Lower lobe of right lung (tissue), 2 donors: ENCODE measurements around the gene CLIC4. TPM values are rescaled to one million over a fixed set of nuclear protein-coding genes. Genes with fewer than 3 reads are reported as not detected.

Experiments
- ATAC-seq, 2 donors: fragments of 200-7000 bp; cut with Tn5 transposase; one replicate each; pipeline ENCODE4 v1.9.1; 2020 to 2022; ENCODE audit warnings: mild to moderate bottlenecking in 2 of 2, moderate library complexity in 2 of 2
- DNase-seq: peaks from one replicate; pipeline ENCODE4 v3.0.0-alpha.2; 2020
- H3K27ac ChIP-seq: fragments of 200-600 bp; one replicate; pipeline ENCODE4 v1.8.0; 2022
- H3K27me3 ChIP-seq: fragments of 200-600 bp; one replicate; pipeline ENCODE4 v1.8.0; 2022; ENCODE audit warnings: low read depth
- H3K36me3 ChIP-seq: fragments of 200-600 bp; one replicate; pipeline ENCODE4 v1.8.0; 2022; ENCODE audit warnings: mild to moderate bottlenecking
- H3K4me1 ChIP-seq: fragments of 200-600 bp; one replicate; pipeline ENCODE4 v1.8.0; 2022
- H3K4me3 ChIP-seq: fragments of 200-600 bp; one replicate; pipeline ENCODE4 v1.8.0; 2022; ENCODE audit warnings: mild to moderate bottlenecking
- H3K9me3 ChIP-seq: fragments of 200-600 bp; one replicate; pipeline ENCODE4 v1.8.0; 2022
- CTCF ChIP-seq: fragments of 200-600 bp; IDR thresholded peaks from one replicate; pipeline ENCODE4 v1.8.0; 2022; ENCODE audit warnings: antibody characterized with exemption, mild to moderate bottlenecking
- intact Hi-C: fragments of 100-400 bp; cut with DNase I; formaldehyde crosslinking; loops from one replicate; pipeline ENCODE4 v1.11.0; 2022
- total RNA-seq: library from RNA; stranded (reverse); fragmentation: NEBNext Ultra II Directional; extraction: Animal tissue kit (Norgen Biotek cat#: 25700); gene quantifications from one replicate; pipeline ENCODE4 v1.2.1, GENCODE V29; 2021
- donor health status: DM: no; HTN: yes; CAD: no; lungs with severe emphysema.

The CLIC4 gene
- total RNA-seq, 1 donor from 2014 or later: 169 TPM

- TF ChIP-seq CTCF: no peak
- ATAC-seq (no peak), DNase-seq (no peak)
- peaks cover 8% of the 10 kb centered on the region for H3K27me3 ChIP-seq
- no peak overlapping the region for H3K27ac ChIP-seq
- H3K4me1 ChIP-seq: peaks cover 16% of the 10 kb centered on the region
- H3K36me3 ChIP-seq: no peaks in the 10 kb centered on the region
- no peak overlapping the region for H3K4me3 ChIP-seq
- H3K9me3 ChIP-seq: no peaks in the 10 kb centered on the region
- intact Hi-C loops: no loop called here
Measured at GRCh38 chr1:24859063-24860010, 114.1 kb downstream of the CLIC4 start.

GRCh38 chr1:24860841-24861240, 115.6 kb downstream of the CLIC4 start:
- no peak for DNase-seq
- Histone ChIP-seq H3K9me3 (no peaks in the 10 kb centered on the region), H3K36me3 (no peaks in the 10 kb centered on the region), H3K4me3 (no peak overlapping the region), H3K27me3 (peaks cover 8% of the 10 kb centered on the region), H3K27ac (no peak overlapping the region), H3K4me1 (peaks cover 22% of the 10 kb centered on the region)
- TF ChIP-seq CTCF: no peak
- intact Hi-C loops: no loop called here
- no peak for ATAC-seq

GRCh38 chr1:24861821-24862727, 116.8 kb downstream of the CLIC4 start:
- ATAC-seq (peak; percentile 79 to 82), DNase-seq (peak; percentile 69)
- Histone ChIP-seq H3K36me3 (no peaks in the 10 kb centered on the region), H3K9me3 (no peaks in the 10 kb centered on the region), H3K27ac (peak overlapping the region; percentile 56), H3K27me3 (peaks cover 15% of the 10 kb centered on the region), H3K4me1 (peaks cover 22% of the 10 kb centered on the region), H3K4me3 (no peak overlapping the region)
- no peak for TF ChIP-seq CTCF
- intact Hi-C loops: no loop called here

GRCh38 chr1:24862775-24863483, 117.7 kb downstream of the CLIC4 start:
- DNase-seq: no peak

More at GRCh38 chr1:24862775-24863483, 117.7 kb downstream of the CLIC4 start:
- no peak for TF ChIP-seq CTCF
- peaks cover 22% of the 10 kb centered on the region for H3K4me1 ChIP-seq
- H3K4me3 ChIP-seq: no peak overlapping the region
- ATAC-seq: no peak
- intact Hi-C loops: no loop called here
- H3K36me3 ChIP-seq: no peaks in the 10 kb centered on the region
- H3K27ac ChIP-seq: peak overlapping the region; percentile 41
- peaks cover 16% of the 10 kb centered on the region for H3K27me3 ChIP-seq
- H3K9me3 ChIP-seq: no peaks in the 10 kb centered on the region
